Pulmonary artery endothelial cell (primary cell): ENCODE data around the gene ANKRD2. TPM values are rescaled to one million over a fixed set of nuclear protein-coding genes. Genes with fewer than 3 reads are reported as not detected.
A peak's percentile ranks its signal among the peaks of the same experiment; 100 is the strongest.

Experiments used
- DNase-seq: peaks from one replicate; pipeline ENCODE4 v3.0.0-alpha.2; 2011; ENCODE audit warnings: low read depth, low spot score
- total RNA-seq: library from RNA; depleted of rRNA; stranded (reverse); fragments of >200 nt; gene quantifications from 2 replicates; pipeline ENCODE4 v1.2.3, GENCODE V29; 2014

The ANKRD2 gene
- total RNA-seq, 1 donor from 2014 or later, result 1.8 TPM

DNA sequence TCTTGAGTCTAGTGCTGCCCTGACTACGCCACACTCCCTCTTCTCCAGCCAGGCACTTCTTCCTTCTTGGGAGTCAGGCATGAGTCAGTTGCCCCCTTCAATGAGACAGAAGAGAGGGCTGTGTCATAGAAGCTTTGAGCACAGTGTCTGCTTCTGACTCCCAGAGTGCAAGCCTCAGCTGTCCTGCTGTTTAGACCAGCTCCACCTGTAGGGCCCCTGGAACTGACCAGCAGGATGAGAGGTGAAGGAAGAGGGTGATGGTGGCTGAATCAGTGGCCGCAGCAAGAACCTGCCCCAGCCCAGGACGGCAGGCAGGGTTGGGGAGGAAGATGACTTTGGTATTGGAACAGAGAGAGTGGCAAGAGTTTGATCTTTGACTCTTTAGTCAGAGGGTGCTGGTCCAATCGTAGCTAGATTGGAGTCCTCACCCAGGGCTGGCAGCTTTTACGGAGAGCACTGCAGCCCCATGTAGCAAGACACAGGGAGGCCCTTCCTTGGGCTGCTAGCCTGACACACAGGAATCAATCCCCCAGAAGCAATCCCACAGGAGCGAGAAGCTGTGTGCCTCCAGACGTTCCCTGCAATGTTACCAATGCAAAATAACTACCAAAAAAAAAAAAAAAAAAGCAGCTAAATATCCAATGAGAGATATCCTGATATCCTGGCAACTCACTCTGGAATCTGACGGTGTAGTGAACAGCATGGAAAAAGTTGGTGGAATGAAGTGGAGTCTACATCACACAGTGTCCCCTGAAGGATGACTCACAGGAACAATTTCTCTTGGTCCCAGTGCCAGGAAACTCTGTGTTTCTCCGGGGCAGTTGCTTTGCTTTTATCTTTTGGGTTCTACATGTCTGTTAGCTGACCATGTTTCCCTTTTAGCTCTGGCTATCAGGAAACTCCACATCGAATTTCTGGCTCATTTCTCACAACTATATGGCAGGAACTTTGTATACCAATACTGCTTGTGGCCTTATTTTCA, 23.8 kb downstream of the ANKRD2 start:
- peak; percentile 94 for DNase-seq

DNA sequence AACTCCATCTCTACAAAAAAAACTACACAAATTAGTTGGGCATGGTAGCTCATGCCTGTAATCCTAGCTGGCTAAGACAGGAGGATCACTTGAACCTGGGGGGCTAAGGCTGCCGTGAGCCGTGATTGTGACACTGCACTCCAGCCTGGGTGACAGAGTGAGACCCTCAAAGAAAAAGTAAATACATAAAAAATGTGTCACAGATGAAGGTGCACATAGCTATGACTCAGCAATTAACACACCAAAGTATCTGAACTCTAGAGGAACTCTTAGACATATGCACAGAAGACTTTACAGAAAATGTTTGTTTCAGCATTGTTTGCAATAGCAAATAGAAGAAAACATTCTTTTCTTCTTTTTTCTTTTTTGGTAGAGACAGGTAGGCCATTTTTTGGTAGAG, 25.2 kb downstream of the ANKRD2 start:
- no peak for DNase-seq

- DNase-seq, result no peak
Measured at GRCh38 chr10:97598407-97599271, 26.1 kb downstream of the ANKRD2 start.

- DNase-seq, result no peak
Measured at GRCh38 chr10:97599272-97599619, 26.7 kb downstream of the ANKRD2 start.

- DNase-seq, result no peak
Measured at GRCh38 chr10:97600616-97601015, 28.0 kb downstream of the ANKRD2 start.

GRCh38 chr10:97601268-97602215, 29.0 kb downstream of the ANKRD2 start:
- DNase-seq, result no peak

DNA sequence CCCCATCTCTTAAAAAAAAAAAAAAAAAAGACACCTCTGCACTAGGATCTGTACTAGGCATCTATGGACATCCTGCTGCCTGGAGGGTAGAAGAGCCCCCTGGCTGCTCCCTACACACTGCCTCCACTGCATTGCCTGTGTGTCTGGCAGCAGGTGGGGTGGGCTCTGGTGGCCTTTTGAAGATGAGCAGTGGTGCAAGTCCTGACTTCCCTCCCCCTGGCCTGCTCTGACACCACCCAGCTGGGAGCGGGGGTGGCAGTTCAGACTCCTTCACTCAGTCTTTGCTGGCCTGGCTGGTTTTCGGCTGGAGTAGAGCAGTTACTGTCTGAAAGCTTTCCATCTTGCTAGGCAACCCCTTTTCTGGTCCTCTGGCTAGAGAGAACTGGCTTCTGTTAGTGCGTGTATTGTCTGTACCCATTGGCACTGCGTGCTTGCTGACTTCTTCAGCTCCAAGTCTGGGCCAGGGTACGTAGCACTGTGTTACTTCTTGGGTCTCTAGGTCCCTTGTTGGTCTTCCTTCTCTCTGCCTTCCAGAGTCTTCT, 34.6 kb downstream of the ANKRD2 start:
- no peak for DNase-seq

- DNase-seq, result no peak
Measured at GRCh38 chr10:97608991-97609561, 36.5 kb downstream of the ANKRD2 start.

GRCh38 chr10:97611473-97611872, 38.9 kb downstream of the ANKRD2 start:
- DNase-seq, result no peak

GRCh38 chr10:97612386-97612785, 39.8 kb downstream of the ANKRD2 start:
- no peak for DNase-seq

- DNase-seq, result no peak
Measured at GRCh38 chr10:97618285-97618684, 45.7 kb downstream of the ANKRD2 start.

GRCh38 chr10:97618733-97619132, 46.2 kb downstream of the ANKRD2 start:
- DNase-seq, result no peak

- DNase-seq, result no peak
Measured at GRCh38 chr10:97623277-97623676, 50.7 kb downstream of the ANKRD2 start.

DNA sequence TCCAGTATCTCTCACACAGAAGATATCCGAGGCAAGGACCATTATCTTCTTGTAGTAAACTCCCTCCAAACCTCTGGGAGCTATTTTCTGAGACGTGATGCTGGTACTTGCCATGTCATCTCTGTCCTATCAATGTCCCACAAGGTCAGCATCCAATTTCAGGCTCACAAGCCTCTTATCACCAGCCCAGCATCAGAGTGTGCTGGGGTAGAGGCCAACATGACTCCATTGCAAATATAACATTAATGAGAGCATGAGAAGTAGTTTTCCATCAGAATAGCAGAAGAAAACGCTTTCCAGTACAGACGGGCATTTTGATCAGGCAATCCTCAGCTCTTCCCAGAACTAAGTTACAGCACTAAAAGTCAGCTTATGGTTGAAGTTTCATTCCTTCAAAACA, 55.2 kb downstream of the ANKRD2 start:
- no peak for DNase-seq

DNA sequence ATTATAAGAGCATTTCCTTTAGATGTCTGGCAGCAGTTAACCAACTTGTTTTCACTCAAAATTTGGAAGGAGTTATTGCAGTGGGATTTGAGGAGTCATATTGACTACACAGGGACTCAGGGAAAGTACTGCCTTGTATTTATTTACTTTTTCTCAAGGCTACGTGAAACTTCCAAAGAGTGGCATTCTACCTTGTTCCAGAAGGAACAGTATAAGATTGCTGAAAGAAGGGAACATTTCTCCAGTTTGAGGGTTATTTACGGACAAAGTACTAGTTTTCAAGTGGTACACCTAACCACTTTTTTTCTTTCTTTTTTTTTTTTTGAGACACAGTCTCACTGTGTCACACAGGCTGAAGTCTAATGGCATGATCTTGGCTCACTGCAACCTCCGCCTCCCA, 55.6 kb downstream of the ANKRD2 start:
- no peak for DNase-seq

DNA sequence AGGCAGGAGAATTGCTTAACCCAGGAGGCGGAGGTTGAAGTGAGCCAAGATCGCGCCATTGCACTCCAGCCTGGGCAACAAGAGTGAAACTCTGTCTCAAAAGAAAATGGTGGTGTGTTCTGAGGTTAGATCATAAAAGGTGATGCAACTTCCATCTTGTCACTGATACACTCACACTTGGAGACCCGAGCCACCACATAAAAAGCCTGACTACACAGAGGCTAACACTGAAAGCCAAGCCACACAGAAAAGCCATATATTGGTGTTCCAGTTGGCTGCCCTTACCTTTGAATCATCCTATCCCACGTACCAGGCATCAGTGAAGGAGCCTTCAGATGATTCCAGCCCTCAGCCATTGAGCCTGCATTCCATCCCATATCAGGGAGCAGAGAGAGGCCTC, 56.7 kb downstream of the ANKRD2 start:
- no peak for DNase-seq

GRCh38 chr10:97631098-97631497, 58.5 kb downstream of the ANKRD2 start:
- no peak for DNase-seq

DNA sequence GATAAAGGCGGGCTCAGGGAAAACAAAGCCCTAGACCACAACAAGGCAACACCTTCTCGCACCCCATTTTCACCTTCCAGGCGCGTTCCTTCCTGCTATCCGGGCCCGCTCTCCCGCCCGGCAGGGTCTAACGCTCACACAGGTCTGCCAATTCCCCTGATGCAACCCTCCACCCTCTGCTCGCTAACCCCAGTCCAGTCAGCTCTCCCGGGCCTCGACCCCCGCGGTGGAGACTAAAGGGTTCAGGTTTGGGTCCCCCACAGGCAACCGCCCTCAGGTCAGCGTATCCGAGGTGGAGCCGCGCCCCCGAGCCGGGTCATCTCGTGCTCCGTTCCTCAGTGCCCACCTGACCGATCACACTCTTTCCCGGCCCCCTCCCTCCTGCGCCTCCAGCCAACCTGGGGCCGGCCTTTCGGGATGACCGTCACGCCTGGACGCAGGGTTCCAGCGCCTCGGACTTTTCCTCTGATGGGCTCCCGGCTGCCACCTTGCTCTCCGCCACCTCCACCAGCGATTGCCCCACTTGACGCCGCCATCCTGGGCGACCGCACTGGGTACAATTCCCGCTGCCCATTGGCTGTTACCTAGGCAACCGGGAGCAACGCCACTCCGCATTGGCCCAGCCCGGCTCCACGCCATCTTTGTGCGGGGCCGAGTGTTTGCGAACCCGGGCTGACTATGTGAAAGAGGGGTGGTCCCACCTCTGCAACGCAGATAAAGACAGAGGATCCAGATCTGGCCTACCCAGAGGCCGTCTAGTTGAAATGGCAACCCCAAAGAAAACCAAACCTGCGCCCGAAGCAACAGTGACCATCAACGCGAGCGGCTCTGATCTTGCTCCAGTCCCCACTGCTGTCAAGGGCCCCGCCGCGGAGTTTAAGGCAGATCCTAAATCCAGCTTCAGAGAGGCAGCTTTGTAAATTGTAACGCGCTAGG, 60.6 kb downstream of the ANKRD2 start, which contains the start of gene MORN4:
MORN4 (minus strand) TSS at position 552 of the 936 bp plus-strand sequence. CDS start 13,847 bp downstream, outside the sequence.
- DNase-seq, result peak; percentile 53
